ENCODE data around the gene ELP2.
"Not testable (repeated sequence)": the region's sequence is repeated elsewhere in the genome, so short reads cannot be mapped to it uniquely, and the experiment has no call there.

The ELP2 gene

GRCh38 chr18:36089001-36089400, 40.7 kb upstream of the ELP2 start:
- no peak for TF ChIP-seq CTCF (IDR thresholded peaks at IDR 0.05; ENCODE audit: low read depth, low read length, missing control alignments)
- DNase-seq (ENCODE audit: low read depth) = no peak
- H3K4me3 ChIP-seq (ENCODE audit: low read depth, low read length) = no peak overlapping the region
- in situ Hi-C loops (cut with HindIII; ENCODE audit: low sequenced_read_pairs) = no loop called here

DNA sequence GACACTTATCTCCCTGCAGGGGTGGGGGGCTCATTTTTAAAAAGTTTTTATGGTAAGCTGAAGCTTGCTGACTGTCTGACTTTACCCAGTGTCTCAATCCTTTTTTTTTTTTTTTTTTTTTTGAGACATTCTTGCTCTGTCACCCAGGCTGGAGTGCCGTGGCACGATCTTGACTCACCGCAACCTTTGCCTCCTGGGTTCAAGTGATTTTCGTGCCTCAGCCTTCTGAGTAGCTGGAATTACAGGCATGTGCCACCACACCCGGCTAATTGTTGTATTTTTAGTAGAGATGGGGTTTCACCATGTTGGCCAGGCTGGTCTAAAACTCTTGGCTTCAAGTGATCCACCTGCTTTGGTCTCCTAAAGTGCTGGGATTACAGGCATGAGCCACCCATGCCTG, 37.6 kb upstream of the ELP2 start:
- in situ Hi-C loops (cut with HindIII; ENCODE audit: low sequenced_read_pairs); DNase-seq (ENCODE audit: low read depth); H3K4me3 ChIP-seq (ENCODE audit: low read depth, low read length): not testable (repeated sequence)

- TF ChIP-seq CTCF (IDR thresholded peaks at IDR 0.05; ENCODE audit: low read depth, low read length, missing control alignments) = no peak
- DNase-seq (ENCODE audit: low read depth) = no peak
- no peak overlapping the region for H3K4me3 ChIP-seq (ENCODE audit: low read depth, low read length)
- in situ Hi-C loops (cut with HindIII; ENCODE audit: low sequenced_read_pairs) = no loop called here
Observed at GRCh38 chr18:36094431-36094830, 35.3 kb upstream of the ELP2 start.

GRCh38 chr18:36095936-36096519, 33.7 kb upstream of the ELP2 start:
- in situ Hi-C loops (cut with HindIII; ENCODE audit: low sequenced_read_pairs) = no loop called here
- no peak overlapping the region for H3K4me3 ChIP-seq (ENCODE audit: low read depth, low read length)
- peak; percentile 63 for DNase-seq (ENCODE audit: low read depth)
- peak; percentile 36 for TF ChIP-seq CTCF (IDR thresholded peaks at IDR 0.05; ENCODE audit: low read depth, low read length, missing control alignments)

- H3K4me3 ChIP-seq (ENCODE audit: low read depth, low read length) = no peak overlapping the region
- in situ Hi-C loops (cut with HindIII; ENCODE audit: low sequenced_read_pairs) = no loop called here
- TF ChIP-seq CTCF (IDR thresholded peaks at IDR 0.05; ENCODE audit: low read depth, low read length, missing control alignments) = no peak
- no peak for DNase-seq (ENCODE audit: low read depth)
Observed at GRCh38 chr18:36096955-36097354, 32.7 kb upstream of the ELP2 start.

DNA sequence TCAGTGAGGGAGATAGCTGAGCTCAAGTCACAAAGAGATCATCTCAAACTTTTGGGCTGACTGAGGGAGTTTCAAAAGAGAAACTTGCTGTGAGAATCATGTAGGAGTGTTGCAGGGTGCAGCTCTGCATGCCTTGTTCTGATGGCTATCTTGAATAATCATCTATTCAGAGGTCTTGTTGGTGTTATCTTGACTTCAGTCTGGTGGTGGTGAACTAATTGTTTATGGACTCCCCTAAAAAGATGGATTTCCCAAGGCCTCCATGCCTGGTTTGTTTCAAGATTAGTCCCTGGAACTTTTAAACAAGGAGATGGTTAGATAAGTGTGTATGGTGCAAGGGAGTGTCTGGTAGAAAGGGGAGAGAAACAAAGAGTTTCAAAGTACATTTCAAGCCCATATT, 30.4 kb upstream of the ELP2 start:
- in situ Hi-C loops (cut with HindIII; ENCODE audit: low sequenced_read_pairs) = no loop called here
- H3K4me3 ChIP-seq (ENCODE audit: low read depth, low read length) = no peak overlapping the region
- no peak for DNase-seq (ENCODE audit: low read depth)
- TF ChIP-seq CTCF (IDR thresholded peaks at IDR 0.05; ENCODE audit: low read depth, low read length, missing control alignments) = no peak

DNA sequence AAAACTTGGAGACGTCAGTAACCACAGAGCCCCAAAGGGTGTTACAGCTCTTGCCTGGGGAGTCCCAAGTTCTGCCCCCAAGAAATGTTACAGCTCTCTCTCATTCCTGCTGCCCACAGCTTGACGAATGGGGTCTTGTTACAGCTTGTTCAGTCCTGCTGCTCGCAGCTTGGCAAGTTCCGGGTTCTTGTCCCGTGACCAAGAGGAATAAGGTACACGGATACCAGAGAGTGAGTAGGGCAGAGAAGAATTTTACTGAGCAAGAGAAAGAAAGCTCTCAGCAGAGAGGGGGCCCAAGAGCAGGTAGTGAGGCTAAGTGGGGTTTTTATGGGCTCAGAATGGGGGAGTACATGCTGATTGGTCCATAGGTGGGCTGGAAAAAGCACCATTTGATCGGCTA, 27.8 kb upstream of the ELP2 start:
- no peak for DNase-seq (ENCODE audit: low read depth)
- in situ Hi-C loops (cut with HindIII; ENCODE audit: low sequenced_read_pairs) = no loop called here

More for the DNA sequence above, 27.8 kb upstream of the ELP2 start:
- no peak overlapping the region for H3K4me3 ChIP-seq (ENCODE audit: low read depth, low read length)
- no peak for TF ChIP-seq CTCF (IDR thresholded peaks at IDR 0.05; ENCODE audit: low read depth, low read length, missing control alignments)
